ENCODE measurements around the gene KLHL40.

Gene KLHL40

GRCh38 chr3:42702982-42703694 lies 17.8 kb downstream of the KLHL40 start:
- DNase-seq (ENCODE audit: low read depth), result no peak

DNA sequence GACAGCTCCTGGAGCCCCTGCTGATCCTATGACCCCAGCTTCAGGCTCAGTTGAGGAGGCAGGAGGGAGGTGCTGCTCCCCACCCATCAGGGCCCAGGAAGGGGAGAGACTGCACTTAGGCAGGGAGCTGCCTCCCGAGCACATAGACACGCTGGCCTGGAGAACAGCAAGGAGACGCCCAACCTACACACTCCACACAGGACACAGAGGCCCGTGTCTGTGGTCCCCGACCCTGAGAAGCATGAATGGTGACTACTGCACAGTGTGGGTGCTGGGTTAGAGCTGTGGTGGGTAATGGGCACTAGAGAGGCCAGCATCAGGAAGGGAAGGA lies 18.3 kb downstream of the KLHL40 start:
- no peak for DNase-seq (ENCODE audit: low read depth)

DNA sequence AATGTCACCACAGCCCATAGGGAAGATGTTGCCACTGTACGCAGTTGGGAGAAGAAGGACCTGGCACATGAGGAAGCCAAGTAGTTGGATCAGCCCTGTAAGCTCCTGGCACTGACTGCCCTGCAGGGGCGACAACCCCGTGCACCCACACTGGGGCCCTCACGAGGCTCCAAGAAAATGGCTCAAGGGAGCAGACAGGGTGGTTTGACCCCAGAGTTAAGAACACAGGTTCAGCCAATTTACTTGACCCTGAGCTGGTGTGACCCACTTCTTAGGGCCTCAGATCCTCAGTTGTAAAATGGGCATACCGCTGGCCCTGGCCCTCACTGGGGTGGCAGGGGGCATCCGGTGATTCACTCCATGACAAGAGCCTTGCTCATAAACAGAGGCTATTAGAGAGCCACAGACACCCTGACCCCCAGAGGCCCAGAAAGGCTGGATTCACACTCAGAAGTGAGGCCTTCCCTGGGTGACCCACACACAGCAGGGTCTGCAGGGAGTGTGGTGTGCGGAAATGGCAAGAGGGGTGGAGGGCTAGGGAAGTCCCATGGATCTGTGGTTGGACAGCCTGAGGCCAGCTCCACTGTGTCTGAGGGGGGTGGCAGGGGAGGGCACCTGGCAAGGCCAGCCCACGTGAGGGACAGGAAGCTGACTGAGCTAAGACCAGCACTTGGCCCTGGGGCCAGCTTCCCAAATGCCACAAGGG lies 19.0 kb downstream of the KLHL40 start:
- no peak for DNase-seq (ENCODE audit: low read depth)

DNA sequence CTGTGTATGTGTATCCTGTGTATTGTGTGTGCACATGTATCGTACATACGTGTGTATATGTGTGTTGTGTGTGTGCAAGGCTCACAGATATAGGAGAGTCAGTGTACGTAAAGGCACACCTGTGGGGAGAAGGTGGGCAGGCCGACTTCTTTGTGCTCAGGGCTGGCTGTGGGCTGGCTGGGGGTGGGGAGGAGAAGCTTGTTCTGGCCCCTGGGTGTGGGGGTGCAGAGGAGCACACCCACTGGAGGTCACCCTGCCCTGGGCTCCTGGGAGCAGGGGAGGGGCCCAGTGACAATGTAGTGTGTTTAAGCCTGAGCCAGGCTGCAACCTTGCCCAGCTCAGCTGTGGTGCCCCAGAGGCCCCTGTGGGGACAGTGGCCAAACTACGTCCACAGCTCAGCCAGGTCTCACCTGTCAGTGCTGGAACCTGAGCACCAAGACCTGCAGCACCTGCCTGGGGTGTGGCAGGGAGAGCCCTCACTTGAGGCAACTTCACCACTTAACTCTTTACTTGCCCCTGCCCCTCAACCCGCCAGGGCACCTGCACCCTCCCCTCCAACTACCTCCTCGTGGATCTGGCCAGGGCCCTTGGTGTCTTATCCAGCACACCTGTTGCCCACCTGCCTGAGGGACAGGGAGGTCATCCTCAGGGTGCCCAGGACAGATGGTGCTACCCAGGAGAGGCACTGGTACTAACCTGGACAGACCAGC lies 19.9 kb downstream of the KLHL40 start:
- DNase-seq (ENCODE audit: low read depth), result no peak

DNA sequence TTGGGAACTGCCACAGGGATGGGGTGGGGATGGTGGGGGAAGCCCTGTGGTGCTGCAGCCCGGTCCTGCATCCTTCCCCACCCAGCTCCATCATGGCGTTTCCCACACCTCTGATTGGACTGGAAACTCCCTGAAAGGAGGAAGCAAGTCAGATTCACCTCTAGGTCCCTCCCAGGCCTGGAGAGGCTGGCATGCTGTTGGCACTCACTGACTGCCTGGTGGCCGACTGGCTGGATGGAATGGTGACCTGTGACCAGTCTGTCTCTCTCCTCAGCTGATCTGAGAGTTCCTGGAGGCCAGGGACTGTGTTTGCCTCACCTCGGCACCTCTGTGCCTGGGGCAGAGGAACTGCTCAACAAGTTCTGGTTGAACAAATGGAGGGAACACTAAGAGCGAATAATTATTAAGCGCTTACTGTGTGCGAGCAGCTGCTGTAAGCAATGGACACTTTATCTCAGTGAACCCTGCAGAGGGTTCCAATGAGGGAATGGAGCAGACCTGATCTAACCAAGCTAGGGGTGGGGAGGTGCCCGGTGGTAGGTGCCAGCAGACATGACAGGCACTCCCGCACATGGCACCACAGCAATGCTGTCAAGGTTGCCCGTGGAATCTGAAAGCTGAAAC lies 20.7 kb downstream of the KLHL40 start:
- no peak for DNase-seq (ENCODE audit: low read depth)

- DNase-seq (ENCODE audit: low read depth), result no peak
These were observed 21.6 kb downstream of the KLHL40 start for GRCh38 chr3:42706721-42707619.

DNA sequence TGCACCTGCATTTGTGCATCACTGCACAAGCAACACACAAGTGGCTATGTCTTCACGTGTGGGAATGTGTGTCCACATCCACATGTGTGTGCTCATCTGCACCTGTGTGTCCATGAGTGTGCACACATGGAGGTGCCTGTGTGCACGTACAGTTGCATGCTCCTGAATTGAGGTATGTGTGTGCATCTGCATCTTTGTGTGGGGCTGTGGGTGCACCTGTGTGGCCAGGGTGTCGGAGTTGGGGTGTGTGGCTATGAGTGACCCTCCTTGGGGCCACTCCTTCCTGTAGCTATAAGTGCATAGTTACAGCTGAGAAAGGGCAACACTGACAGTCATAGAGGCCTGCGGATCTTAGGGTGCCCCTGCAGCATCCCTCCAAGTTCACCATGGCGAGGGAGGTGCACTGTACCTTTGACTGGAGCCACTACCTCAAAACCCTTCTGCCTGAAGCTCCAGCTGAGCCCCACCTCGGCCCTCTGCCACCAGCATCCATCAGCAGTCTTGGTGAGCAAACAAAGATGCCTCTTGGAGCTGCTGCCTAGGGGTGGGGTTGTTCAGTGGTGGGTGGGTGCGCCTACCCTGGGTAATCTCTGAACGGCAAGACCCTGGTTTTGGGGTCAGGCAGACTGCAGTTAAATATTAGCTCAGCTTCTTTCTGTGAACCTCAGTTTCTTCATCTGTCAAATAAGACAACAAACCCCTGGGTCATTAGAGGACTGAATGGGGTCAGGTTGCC lies 22.5 kb downstream of the KLHL40 start:
- no peak for DNase-seq (ENCODE audit: low read depth)

DNA sequence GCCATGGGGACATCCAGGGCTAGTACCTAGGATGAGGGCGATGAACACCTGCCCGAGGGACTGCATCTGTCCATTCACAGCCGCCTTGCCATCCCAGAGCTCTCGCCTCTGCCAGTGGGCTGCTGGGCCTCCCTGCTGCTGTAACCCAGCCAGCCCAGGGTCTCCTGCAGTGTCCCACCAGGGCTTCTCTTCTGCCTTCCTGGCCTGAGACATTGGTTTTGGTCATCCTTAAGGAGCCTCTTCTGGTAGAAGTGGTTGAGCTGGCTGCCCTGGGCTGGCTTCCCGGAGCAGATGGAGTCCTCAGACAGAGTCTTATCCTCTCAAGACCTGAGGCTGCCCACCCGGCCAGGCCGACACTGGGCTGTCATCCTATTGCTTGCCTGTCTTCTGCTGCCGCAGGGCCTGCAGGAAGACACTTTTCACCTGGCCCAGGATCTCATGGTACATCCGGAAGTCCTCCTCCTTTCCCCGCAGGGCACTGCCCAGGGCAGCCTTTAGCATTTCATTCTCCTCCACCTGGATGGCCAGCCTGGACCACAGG lies 23.3 kb downstream of the KLHL40 start:
- DNase-seq (ENCODE audit: low read depth), result no peak

DNA sequence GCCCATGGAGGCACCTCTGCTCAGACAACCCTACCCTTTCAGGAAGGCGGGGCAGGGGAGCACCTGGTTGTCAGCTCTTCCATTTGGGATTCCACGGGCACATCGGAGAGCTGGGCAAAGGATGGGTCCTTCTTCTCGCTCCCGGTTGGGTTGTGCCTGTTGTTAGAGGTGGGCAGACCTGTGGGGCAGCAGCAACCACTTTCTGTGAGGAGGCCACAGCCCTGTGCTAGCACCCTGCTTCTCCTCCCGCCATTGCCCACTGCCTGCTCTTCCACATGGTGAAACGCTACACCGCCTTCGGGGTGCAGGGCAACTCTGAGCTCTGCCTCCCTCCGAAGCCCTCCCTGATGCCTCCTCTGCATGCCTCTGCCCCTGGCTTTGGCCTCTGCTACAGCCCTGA lies 24.3 kb downstream of the KLHL40 start:
- DNase-seq (ENCODE audit: low read depth), result no peak

DNA sequence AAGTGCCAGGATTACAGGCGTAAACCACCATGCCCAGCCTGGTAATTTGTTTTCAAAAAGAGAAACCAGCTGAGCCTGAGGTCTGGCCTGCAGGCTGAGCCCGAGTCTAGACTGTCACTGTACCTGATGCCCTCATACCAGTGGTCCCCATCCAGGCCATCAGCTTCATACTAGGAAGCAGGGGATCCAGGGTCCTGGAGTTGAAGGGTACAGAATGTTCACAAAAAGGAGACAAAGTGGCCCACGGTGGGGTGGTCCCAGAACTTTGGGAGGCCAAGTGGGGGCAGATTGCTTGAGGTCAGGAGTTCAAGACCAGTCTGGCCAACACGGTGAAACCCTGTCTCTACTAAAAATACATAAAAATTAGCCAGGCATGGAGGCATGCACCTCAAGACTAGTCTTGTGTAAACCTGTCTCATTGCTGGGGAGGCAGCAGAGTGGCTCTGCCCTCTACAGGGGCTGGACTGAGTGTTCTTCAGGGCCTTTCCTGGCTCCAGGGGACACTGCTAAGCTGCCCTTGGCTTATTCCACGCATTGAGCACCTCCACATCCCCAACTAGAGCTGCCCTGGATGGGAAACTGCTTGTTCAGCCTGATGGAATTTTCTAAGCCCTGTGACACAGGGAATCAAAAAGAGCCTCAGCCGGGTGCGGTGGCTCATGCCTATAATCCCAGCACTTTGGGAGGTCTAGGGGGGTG lies 25.1 kb downstream of the KLHL40 start:
- DNase-seq (ENCODE audit: low read depth), result no peak

GRCh38 chr3:42711491-42712343 lies 26.4 kb downstream of the KLHL40 start:
- peak; percentile 9 for DNase-seq (ENCODE audit: low read depth)

DNA sequence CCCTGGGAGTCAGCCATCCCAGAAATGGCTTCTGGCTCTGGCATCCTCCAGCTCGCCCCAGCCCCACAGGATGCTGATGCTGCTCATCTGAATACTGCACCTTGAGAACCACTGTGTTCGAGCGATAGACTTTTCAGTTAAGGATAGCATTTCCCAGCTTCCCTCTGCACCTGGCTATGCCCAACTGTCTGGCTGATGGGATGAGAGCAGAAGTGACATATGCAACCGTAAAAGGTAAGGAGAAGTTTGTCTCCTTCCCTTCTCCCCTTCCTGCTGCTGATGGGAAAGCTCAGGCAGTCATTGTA lies 27.0 kb downstream of the KLHL40 start:
- no peak for DNase-seq (ENCODE audit: low read depth)

DNA sequence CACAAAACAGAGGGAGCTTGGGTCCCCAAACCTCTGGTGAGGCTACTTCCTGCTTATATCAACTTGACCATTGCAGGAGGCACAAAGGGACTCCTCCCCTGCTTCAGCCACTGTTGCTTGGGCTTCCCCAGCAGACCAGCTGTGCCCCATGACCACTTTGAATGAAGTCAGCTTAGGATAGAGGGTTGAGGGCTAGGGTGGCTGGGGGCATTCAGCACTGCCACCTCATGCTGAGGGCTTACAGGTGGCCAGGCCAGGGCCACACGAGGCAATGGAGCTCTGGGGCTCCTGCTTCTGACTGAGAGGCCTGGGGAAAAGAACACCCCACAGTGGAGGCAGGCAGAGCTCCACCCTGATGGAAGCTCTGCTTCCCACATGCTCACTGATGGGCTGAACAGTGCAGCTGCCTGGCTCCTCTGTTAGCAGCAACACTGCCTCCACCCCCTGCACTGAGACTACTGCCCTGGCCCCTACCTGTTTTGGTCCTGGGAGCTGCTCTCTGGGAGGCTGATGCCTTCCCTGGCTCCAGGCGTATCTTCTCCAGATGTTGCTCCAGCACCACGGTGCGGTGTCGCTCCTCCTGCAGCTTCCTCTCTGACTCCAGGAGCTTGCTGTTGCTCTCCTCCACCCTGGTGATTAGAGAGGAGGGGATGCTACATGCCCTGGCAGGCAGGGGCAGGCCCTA lies 27.5 kb downstream of the KLHL40 start:
- DNase-seq (ENCODE audit: low read depth), result no peak

GRCh38 chr3:42713747-42714146 lies 28.4 kb downstream of the KLHL40 start:
- DNase-seq (ENCODE audit: low read depth), result no peak

GRCh38 chr3:42714171-42714852 lies 29.0 kb downstream of the KLHL40 start:
- no peak for DNase-seq (ENCODE audit: low read depth)

- DNase-seq (ENCODE audit: low read depth), result no peak
These were observed 32.0 kb downstream of the KLHL40 start for GRCh38 chr3:42717306-42717705.

GRCh38 chr3:42718338-42718737 lies 33.0 kb downstream of the KLHL40 start:
- DNase-seq (ENCODE audit: low read depth), result no peak

- DNase-seq (ENCODE audit: low read depth), result no peak
These were observed 33.7 kb downstream of the KLHL40 start for GRCh38 chr3:42719002-42719401.

Measured in EH (cell line).